ENCODE measurements around the gene PTRHD1.

DNA sequence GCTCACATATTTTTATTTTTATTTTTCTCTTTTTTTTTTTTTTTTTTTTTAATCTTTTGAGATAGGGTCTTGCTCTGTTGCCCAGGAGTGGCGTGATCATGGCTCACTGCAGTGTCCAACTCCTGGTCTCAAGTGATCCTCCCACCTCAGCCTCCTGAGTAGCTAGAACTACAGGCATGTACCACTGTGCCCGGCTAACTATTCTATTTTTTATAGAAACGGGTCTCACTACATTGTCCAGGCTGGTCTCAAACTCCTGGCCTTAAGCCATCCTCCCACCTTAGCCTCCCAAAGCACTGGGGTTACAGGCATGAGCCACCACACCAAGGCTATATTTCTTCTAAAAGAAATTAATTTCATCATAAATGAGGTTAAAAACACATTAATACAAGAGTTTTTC, 45.9 kb downstream of the PTRHD1 start:
- TF ChIP-seq, protein P1, sequence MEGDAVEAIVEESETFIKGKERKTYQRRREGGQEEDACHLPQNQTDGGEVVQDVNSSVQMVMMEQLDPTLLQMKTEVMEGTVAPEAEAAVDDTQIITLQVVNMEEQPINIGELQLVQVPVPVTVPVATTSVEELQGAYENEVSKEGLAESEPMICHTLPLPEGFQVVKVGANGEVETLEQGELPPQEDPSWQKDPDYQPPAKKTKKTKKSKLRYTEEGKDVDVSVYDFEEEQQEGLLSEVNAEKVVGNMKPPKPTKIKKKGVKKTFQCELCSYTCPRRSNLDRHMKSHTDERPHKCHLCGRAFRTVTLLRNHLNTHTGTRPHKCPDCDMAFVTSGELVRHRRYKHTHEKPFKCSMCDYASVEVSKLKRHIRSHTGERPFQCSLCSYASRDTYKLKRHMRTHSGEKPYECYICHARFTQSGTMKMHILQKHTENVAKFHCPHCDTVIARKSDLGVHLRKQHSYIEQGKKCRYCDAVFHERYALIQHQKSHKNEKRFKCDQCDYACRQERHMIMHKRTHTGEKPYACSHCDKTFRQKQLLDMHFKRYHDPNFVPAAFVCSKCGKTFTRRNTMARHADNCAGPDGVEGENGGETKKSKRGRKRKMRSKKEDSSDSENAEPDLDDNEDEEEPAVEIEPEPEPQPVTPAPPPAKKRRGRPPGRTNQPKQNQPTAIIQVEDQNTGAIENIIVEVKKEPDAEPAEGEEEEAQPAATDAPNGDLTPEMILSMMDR (IDR thresholded peaks at IDR 0.05; ENCODE audit: poor library complexity, severe bottlenecking) = no peak
- TF ChIP-seq POLR2AphosphoS5 (IDR thresholded peaks at IDR 0.05) (no peak), EZH2 (IDR thresholded peaks at IDR 0.05; ENCODE audit: borderline replicate concordance, insufficient read depth, low read length, poor library complexity, severe bottlenecking) (no peak), TAF1 (IDR thresholded peaks at IDR 0.05; ENCODE audit: low read depth) (no peak), MXI1 (conservative IDR thresholded peaks at IDR 0.05; ENCODE audit: poor library complexity, severe bottlenecking) (no peak), SMC3 (conservative IDR thresholded peaks at IDR 0.05; ENCODE audit: poor library complexity) (no peak), RAD21 (conservative IDR thresholded peaks at IDR 0.05) (no peak)
- TF ChIP-seq, protein P2, sequence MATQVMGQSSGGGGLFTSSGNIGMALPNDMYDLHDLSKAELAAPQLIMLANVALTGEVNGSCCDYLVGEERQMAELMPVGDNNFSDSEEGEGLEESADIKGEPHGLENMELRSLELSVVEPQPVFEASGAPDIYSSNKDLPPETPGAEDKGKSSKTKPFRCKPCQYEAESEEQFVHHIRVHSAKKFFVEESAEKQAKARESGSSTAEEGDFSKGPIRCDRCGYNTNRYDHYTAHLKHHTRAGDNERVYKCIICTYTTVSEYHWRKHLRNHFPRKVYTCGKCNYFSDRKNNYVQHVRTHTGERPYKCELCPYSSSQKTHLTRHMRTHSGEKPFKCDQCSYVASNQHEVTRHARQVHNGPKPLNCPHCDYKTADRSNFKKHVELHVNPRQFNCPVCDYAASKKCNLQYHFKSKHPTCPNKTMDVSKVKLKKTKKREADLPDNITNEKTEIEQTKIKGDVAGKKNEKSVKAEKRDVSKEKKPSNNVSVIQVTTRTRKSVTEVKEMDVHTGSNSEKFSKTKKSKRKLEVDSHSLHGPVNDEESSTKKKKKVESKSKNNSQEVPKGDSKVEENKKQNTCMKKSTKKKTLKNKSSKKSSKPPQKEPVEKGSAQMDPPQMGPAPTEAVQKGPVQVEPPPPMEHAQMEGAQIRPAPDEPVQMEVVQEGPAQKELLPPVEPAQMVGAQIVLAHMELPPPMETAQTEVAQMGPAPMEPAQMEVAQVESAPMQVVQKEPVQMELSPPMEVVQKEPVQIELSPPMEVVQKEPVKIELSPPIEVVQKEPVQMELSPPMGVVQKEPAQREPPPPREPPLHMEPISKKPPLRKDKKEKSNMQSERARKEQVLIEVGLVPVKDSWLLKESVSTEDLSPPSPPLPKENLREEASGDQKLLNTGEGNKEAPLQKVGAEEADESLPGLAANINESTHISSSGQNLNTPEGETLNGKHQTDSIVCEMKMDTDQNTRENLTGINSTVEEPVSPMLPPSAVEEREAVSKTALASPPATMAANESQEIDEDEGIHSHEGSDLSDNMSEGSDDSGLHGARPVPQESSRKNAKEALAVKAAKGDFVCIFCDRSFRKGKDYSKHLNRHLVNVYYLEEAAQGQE (IDR thresholded peaks at IDR 0.05; ENCODE audit: borderline replicate concordance) = no peak

Measured in neural cell (in vitro differentiated cells).